GM19467 (cell line): Measurements from ENCODE around the gene ADAM10.

Source experiments
- ATAC-seq: cut with Tn5 transposase; IDR thresholded peaks from one replicate; pipeline ENCODE4 v1.9.1; 2021; ENCODE audit warnings: mild to moderate bottlenecking, moderate library complexity; ENCODE audit not compliant: unreplicated experiment

ADAM10 gene

DNA sequence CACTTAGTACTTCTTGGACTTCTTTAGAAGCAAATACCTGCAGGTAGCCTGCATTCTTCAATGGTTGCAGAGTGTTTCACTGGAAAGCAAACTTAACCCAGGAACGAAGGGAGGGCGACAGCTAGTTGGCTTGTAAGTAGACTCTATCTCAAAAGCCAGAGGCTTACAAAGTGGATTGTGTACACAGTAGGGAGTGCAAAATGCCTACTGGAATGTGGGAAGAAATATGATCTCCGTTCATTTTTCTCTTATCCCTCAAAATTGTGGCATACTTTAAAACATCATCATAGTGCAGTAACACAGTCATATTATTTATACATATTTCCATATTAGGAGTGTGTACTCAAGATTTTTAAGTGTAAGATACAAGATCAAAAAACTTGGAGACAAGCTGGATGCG lies 162.0 kb downstream of the ADAM10 start:
- no peak for ATAC-seq

DNA sequence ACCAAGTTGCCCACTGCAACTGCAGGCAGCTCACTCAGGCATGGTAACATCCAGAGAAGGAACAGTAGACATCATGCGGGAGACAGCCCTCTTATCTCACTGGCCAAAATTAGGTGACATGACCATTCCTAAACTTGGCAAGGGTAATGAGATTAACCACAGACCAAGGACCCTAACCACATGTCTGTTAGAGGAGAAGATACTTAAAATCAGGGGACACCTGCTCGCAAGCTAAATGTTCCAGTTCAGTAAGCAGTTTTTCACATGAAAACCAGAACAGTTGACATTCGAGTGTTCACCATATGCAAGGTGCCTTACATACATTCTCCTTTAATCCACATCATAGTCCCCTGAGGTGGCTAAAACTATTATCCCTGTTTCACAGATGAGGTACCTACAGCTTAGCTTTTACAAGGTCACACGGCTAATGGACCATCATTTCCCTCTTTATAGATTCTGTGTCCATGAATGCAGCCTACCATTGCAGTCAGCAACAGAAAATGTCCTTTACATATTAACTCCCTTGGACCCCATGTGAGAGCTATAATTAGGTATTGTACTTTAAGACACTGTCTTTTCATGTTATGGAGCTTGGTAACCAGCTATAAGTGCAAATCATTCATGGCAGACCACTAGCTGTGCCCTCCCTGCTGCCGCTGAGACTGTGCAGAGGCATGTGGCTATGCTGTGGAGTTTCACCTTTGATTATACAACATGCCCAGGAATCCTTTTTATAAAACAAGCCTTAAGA lies 163.6 kb downstream of the ADAM10 start:
- ATAC-seq = no peak

DNA sequence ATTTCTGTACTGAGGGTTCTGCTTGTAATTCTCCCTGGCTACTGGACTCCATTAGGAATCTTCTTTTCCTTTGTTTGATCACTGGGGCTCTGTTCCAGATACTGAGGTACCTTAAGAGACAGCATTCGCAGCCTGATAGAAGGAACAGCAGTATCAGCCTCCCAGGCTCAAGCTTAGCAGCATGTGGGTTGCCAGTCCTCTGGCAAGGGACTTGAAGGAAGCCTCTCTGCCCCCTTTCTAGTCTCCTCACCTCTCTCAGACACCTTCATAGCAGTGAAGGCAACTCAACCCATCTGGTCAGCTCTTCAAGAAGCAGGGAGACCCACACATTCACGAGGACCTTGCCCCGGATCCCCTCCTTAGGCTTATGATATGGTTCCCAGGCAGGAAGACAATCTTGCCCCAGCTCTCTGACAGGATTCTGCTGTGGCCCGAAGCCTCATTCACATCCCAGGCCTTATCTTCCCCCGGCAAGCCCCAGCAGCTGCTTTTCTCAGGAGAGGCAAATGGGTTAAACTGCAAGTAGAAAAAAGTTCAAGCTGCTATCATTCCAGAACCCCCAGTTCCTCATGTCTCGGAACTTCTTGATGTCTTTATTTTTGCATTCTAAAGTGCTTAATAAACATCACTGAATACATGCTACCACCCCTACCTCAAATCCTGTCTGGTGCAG lies 164.6 kb downstream of the ADAM10 start:
- no peak for ATAC-seq

DNA sequence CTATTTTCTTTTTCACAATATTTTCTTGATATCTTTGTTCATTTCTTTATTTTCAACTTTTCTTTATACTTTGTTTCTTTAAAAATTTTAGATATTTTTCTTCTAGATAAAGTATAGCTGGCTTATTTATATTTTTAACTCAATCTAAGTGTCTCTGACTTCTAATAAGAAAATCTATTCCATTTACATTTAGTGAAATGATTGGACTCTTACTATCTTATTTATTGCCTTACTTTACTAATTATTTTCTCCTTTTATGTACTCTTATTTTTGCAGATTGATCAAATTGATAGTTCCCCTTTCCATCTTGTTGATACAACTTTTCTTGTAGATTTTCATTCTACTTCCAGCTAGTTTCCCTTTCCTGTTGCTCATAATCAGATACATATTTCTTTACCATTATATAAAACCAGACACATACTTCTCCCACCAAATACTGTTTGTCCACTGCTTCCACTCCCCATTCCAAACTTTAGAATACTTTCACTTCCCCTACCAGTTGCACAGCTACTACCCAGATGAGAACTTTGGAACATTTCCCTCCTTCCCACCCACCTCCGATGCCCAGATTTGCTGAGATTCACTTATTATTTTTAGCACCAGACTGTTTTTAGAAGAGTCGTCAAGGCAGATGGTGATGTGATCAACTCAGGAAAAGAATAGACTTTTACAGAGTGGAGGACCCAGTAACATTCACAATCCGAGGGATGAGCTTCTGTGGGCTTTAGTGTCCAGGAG lies 166.2 kb downstream of the ADAM10 start:
- no peak for ATAC-seq

- ATAC-seq = no peak
These were observed 167.3 kb downstream of the ADAM10 start for GRCh38 chr15:58582160-58582559.

DNA sequence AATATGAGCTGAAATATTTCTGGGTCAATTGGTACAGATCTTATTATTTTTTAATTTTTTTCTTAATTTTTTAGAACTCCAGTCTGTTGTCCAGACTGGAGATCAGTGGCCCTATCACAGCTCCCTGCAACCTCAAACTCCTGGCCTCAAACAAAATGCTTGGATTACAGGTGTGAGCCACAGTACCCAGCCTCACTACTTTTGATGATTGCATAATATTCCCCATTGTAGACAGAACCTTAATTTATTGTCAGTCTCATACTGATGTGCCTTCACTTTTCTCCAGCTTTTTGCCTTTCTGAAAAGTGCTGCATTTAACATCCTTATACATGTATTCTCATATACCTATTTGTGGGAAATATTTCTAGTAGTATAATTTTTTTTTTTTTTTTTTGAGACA lies 172.8 kb downstream of the ADAM10 start:
- ATAC-seq = no peak

DNA sequence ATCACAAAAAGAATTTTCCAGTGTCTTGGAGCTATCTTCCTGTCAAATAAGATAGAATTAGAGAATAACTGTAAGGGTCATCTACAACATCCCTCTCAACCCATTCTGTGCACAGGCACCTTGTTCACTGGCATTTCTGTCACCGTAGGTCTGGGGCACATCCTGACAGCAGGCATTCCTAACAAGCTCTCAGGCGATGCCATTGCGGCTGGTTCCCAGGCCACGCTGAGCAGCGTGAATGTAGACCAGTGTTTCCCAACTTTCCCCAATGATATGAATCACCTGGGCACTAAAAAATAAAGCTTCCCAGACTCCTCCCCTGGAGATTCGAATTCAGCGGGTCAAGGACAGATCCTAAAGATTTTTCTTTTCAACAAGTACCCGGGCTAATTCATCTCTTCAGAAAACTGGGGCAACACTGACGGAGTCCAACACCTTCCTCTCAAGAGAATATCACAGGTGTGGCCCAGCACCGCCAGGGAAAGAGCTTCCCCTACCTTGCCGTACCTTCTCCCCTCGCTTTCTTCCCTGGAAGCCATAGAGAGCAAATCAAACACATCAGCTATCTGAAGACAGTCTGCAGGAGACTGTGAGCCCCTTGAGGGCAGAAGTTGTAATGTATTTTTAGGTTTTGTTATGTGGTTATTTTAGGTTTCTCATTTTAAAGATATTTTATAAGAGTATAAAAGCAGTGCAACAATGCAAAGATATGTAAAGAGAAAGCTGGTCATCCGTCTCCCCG lies 174.3 kb downstream of the ADAM10 start:
- ATAC-seq = no peak

DNA sequence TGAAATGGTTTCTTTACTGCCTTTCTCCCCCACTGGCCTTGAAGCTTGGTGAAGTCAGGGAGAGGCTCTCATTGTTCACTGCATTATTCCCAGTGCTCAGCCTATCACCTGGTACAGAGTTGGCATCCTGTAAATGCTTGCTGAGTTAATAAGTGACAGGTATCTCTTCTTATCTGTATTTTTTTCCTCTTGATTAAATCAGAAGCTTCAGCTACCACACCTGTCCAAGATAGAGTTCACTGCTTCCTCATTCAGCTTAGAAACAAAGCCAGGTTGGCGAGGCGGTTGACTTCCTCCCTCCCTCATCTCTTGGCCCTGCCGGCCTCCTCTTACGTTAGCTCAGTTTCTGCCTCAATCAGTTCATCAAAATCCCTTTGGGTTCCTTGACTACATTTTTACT lies 174.9 kb downstream of the ADAM10 start:
- no peak for ATAC-seq

GRCh38 chr15:58573270-58573669 lies 176.2 kb downstream of the ADAM10 start:
- ATAC-seq = no peak

GRCh38 chr15:58572521-58572920 lies 177.0 kb downstream of the ADAM10 start:
- no peak for ATAC-seq

- ATAC-seq = no peak
These were observed 178.0 kb downstream of the ADAM10 start for GRCh38 chr15:58571491-58571890.

GRCh38 chr15:58569455-58569854 lies 180.1 kb downstream of the ADAM10 start:
- ATAC-seq = no peak

DNA sequence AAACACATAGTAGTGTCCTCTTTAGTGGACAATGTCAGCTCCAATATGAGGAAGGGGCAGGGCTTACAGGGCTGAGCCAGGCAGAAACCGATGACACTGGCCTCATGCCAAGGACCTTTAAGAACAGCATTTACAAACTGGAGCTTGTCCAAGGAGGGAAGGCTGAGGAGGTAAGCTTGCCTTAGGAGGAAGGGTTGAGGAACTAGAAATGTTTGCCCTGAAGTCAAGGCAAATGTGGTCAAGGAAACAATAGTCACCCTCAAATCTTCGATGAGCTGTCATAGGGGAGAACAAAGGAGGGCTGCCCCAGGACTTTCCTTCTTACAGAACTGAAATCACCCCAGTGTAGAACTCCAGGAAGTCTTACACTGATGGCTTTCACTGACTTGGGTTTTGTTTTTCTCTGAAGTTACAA lies 181.3 kb downstream of the ADAM10 start:
- no peak for ATAC-seq

GRCh38 chr15:58566029-58566428 lies 183.5 kb downstream of the ADAM10 start:
- ATAC-seq = no peak

DNA sequence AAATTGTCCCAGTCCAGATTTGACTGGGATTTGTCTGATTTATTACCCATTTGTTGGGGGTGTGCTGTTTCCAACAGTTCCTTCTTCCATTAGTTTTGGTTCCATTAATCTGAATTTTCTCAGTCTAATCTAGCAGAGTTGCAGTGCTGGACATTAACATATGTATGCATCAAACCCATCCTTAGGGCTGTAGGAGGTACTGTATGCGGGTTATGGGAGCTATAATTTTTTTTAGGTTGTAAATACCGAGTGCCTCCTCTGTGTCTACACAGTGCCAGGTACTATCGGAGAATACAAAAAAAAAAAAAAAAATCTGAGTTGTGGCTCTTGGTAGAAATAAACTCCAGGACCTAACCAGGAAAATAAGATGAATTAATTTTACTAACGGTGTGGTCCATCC lies 183.9 kb downstream of the ADAM10 start:
- ATAC-seq = no peak

- ATAC-seq = no peak
These were observed 184.5 kb downstream of the ADAM10 start for GRCh38 chr15:58564981-58565380.

GRCh38 chr15:58562135-58562534 lies 187.4 kb downstream of the ADAM10 start:
- no peak for ATAC-seq

DNA sequence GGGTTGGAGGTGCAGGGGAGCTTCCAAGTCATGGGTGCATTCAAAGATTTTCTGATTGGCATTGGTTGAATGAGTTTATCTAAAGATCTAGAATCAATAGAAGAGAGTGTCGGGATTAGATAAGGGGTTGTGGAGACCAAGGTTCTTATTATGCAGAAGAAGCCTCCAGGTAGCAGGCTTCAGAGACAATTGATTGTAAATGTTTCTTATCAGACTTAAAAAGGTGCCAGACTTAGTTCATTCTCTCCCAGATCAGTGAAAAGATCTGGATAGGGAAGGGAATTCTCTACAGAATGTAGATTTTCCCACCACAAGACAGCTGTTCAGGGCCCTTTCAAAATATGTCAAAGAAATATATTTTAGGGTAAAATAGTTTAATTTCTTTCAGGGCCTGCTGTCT lies 188.2 kb downstream of the ADAM10 start:
- ATAC-seq = no peak

DNA sequence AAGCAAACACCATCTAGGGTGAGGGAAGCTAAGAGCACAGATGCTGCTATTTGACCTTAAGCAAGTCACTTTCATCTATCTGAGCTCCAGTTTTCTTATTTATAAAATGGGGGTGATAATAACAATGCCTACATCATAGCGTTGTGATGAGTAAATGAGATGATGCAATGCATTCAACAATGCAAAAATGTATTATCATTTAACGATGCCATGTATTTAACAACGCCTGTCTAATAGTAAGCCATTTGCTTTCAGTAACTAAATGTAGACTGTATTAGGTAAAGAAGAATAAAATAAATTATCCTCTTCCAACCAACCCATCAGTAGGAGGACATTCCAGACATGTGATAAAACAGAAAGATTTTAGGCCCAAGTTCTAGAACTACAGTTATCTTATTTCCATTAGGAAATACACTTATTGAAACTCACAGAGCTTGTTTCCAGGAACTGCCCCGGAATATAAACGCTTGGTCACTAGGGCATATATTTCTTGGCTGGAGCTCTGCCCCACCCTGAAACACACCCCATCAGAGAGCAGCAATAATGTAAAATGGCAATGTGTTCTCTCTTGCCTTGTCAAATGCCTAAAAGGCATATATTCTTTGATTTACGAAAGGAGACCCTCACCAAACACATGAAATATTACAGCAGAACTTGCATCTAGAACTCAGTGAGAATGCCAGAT lies 189.5 kb downstream of the ADAM10 start:
- no peak for ATAC-seq

- ATAC-seq = no peak
These were observed 190.7 kb downstream of the ADAM10 start for GRCh38 chr15:58558777-58559176.

DNA sequence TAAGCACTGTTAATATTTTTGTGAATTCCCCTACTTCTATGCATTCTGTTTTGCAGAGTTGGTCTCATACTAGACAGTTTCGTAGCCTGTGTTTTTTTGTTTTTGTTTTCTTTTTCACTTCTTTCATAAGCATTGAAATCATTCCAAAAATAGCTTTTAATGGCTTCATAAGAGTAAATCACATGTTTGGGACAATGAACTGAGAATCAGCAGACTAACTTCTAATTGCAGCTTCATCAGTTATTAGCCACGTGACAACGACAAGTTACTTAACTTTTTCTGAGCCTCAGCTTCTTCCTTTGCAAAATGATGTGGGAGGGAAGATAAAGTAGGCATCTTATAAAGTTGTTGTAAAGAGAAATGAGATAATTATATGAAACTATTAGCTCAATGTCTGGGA lies 193.0 kb downstream of the ADAM10 start:
- no peak for ATAC-seq
